Left ventricle myocardium inferior (tissue), 1 donor: Measurements from ENCODE around the gene SLMAP. TPM values are rescaled to one million over a fixed set of nuclear protein-coding genes. Genes with fewer than 3 reads are reported as not detected.

Experiments
- DNase-seq: peaks from one replicate; pipeline ENCODE4 v3.0.0-alpha.2; 2020
- H3K27ac ChIP-seq: fragments of 200-600 bp; replicated peaks from 2 replicates; pipeline ENCODE4 v1.8.0; 2021
- H3K27me3 ChIP-seq: fragments of 200-600 bp; 2 replicates; pipeline ENCODE4 v1.8.0; 2021; ENCODE audit warnings: low read depth
- H3K36me3 ChIP-seq: fragments of 200-600 bp; 2 replicates; pipeline ENCODE4 v1.8.0; 2021
- H3K4me1 ChIP-seq: fragments of 200-600 bp; 2 replicates; pipeline ENCODE4 v1.8.0; 2021
- H3K4me3 ChIP-seq: fragments of 200-600 bp; 2 replicates; pipeline ENCODE4 v1.8.0; 2021; ENCODE audit warnings: mild to moderate bottlenecking, moderate library complexity
- H3K9me3 ChIP-seq: fragments of 200-600 bp; replicated peaks from 2 replicates; pipeline ENCODE4 v1.8.0; 2021
- CTCF ChIP-seq: fragments of 200-600 bp; IDR thresholded peaks from 2 replicates; pipeline ENCODE4 v1.8.0; 2021; ENCODE audit warnings: antibody characterized with exemption, mild to moderate bottlenecking, borderline replicate concordance
- intact Hi-C: fragments of 100-400 bp; cut with micrococcal nuclease; formaldehyde crosslinking; loops from one replicate; pipeline ENCODE4 v1.11.0; 2022
- total RNA-seq: library from RNA; stranded (reverse); fragmentation: NEBNext Ultra II Directional; extraction: Animal tissue kit (Norgen Biotek cat#: 25700); gene quantifications from one replicate; pipeline ENCODE4 v1.2.1, GENCODE V29; 2021
- donor health status: DM: no; HTN: yes; CAD: no; lungs with severe emphysema.

SLMAP gene
- total RNA-seq, 1 donor from 2014 or later = 316 TPM

- DNase-seq = no peak
- Histone ChIP-seq H3K4me3 (no peak overlapping the region), H3K9me3 (no peaks in the 10 kb centered on the region), H3K27ac (no peak overlapping the region), H3K36me3 (peaks cover 11% of the 10 kb centered on the region), H3K27me3 (no peaks in the 10 kb centered on the region), H3K4me1 (no peaks in the 10 kb centered on the region)
- intact Hi-C loops = no loop called here
- TF ChIP-seq CTCF = no peak
Observed at GRCh38 chr3:57935539-57935938, 179.4 kb downstream of the SLMAP start.

- no peak for TF ChIP-seq CTCF
- peaks cover 4% of the 10 kb centered on the region for H3K36me3 ChIP-seq
Observed at GRCh38 chr3:57937092-57937491, 181.0 kb downstream of the SLMAP start.

GRCh38 chr3:57939775-57940174, 183.7 kb downstream of the SLMAP start:
- Histone ChIP-seq H3K36me3 (no peaks in the 10 kb centered on the region), H3K27me3 (no peaks in the 10 kb centered on the region), H3K27ac (no peak overlapping the region), H3K4me1 (peaks cover 33% of the 10 kb centered on the region), H3K9me3 (peaks cover 7% of the 10 kb centered on the region), H3K4me3 (no peak overlapping the region)
- intact Hi-C loops = no loop called here
- no peak for DNase-seq
- no peak for TF ChIP-seq CTCF

More at GRCh38 chr3:57937092-57937491, 181.0 kb downstream of the SLMAP start:
- H3K9me3 ChIP-seq = peaks cover 7% of the 10 kb centered on the region
- DNase-seq = no peak
- peaks cover 6% of the 10 kb centered on the region for H3K4me1 ChIP-seq
- no peaks in the 10 kb centered on the region for H3K27me3 ChIP-seq
- intact Hi-C loops = no loop called here
- no peak overlapping the region for H3K27ac ChIP-seq
- no peak overlapping the region for H3K4me3 ChIP-seq

GRCh38 chr3:57942388-57942787, 186.3 kb downstream of the SLMAP start:
- H3K9me3 ChIP-seq = peaks cover 7% of the 10 kb centered on the region
- DNase-seq = no peak
- peak overlapping the region; percentile 72 for H3K27ac ChIP-seq
- no peak for TF ChIP-seq CTCF
- no peak overlapping the region for H3K4me3 ChIP-seq
- intact Hi-C loops = no loop called here
- peaks cover 42% of the 10 kb centered on the region for H3K4me1 ChIP-seq
- H3K27me3 ChIP-seq = no peaks in the 10 kb centered on the region
- no peaks in the 10 kb centered on the region for H3K36me3 ChIP-seq

GRCh38 chr3:57942872-57943283, 186.8 kb downstream of the SLMAP start:
- peak; percentile 58 for DNase-seq
- H3K36me3 ChIP-seq = no peaks in the 10 kb centered on the region
- intact Hi-C loops = no loop called here
- peaks cover 7% of the 10 kb centered on the region for H3K9me3 ChIP-seq
- H3K4me3 ChIP-seq = no peak overlapping the region
- H3K27ac ChIP-seq = peak overlapping the region; percentile 72
- no peak for TF ChIP-seq CTCF
- H3K27me3 ChIP-seq = no peaks in the 10 kb centered on the region
- H3K4me1 ChIP-seq = peaks cover 42% of the 10 kb centered on the region
